PC-9 (cell line): ENCODE results near the gene P2RX7. TPM values are rescaled to one million over a fixed set of nuclear protein-coding genes. Genes with fewer than 3 reads are reported as not detected.

Source experiments
- BruUV-seq: library from RNA; stranded (reverse); fragments of 400-500 nt; replicated peaks from 2 replicates; lab custom pipeline; 2021; lab: Mats Ljungman, UMichigan
- CTCF ChIA-PET: fragments of 300-600 bp; sonication (Branson Sonifier 250); formaldehyde crosslinking; loops from one replicate; lab custom pipeline; 2022; ENCODE audit warnings: antibody characterized with exemption; lab: Charles Lee
- POLR2A ChIA-PET: fragments of 300-600 bp; sonication (Branson Sonifier 250); formaldehyde crosslinking; loops from one replicate; lab custom pipeline; 2022; ENCODE audit warnings: antibody characterized with exemption; ENCODE audit not compliant: unreplicated experiment; lab: Charles Lee
- DNase-seq, 2 experiments: peaks; one replicate each; pipeline versions ENCODE4 v3.0.0 to v3.0.0-alpha.2; 2015 to 2022; ENCODE audit warnings: mixed read lengths in 1 of 2
- H2AFZ ChIP-seq: fragments of 200-600 bp; sonication (generic); 2 replicates; pipeline ENCODE4 v1.8.1; 2017; ENCODE audit warnings: antibody characterized with exemption
- H3F3A ChIP-seq: fragments of 200-600 bp; sonication (generic); 2 replicates; pipeline ENCODE4 v1.8.1; 2017; ENCODE audit warnings: antibody characterized with exemption, mild to moderate bottlenecking, low read depth; ENCODE audit not compliant: insufficient read depth
- H3K27ac ChIP-seq: fragments of 200-600 bp; sonication (generic); 2 replicates; pipeline ENCODE4 v1.6.1; 2016; ENCODE audit warnings: mixed run types
- H3K27me3 ChIP-seq: fragments of 200-600 bp; sonication (generic); 2 replicates; pipeline ENCODE4 v1.6.1; 2016; ENCODE audit warnings: low read depth, mixed run types; ENCODE audit not compliant: insufficient read depth
- H3K36me3 ChIP-seq: fragments of 200-600 bp; sonication (generic); 2 replicates; pipeline ENCODE4 v1.6.1; 2016; ENCODE audit warnings: low read depth, mixed run types
- H3K4me1 ChIP-seq: fragments of 200-600 bp; sonication (generic); replicated peaks from 2 replicates; pipeline ENCODE4 v1.6.1; 2016; ENCODE audit warnings: mixed run types; ENCODE audit not compliant: insufficient read depth
- H3K4me2 ChIP-seq: fragments of 200-600 bp; sonication (generic); 2 replicates; pipeline ENCODE4 v1.6.1; 2017; ENCODE audit warnings: mixed run types
- H3K4me3 ChIP-seq: fragments of 200-600 bp; sonication (generic); 2 replicates; pipeline ENCODE4 v1.6.1; 2016; ENCODE audit warnings: mixed run types
- H3K79me2 ChIP-seq: fragments of 200-600 bp; sonication (generic); 2 replicates; pipeline ENCODE4 v1.6.1; 2017; ENCODE audit warnings: low read depth, mixed run types
- H3K9me2 ChIP-seq: fragments of 200-600 bp; sonication (generic); 2 replicates; pipeline ENCODE4 v1.8.1; 2017; ENCODE audit warnings: mild to moderate bottlenecking; ENCODE audit not compliant: insufficient read depth
- H3K9me3 ChIP-seq: fragments of 200-600 bp; sonication (generic); 2 replicates; pipeline ENCODE4 v1.8.1; 2016; ENCODE audit warnings: low read depth; ENCODE audit not compliant: insufficient read depth
- H4K20me1 ChIP-seq: fragments of 200-600 bp; sonication (generic); 2 replicates; pipeline ENCODE4 v1.8.1; 2017; ENCODE audit not compliant: insufficient read depth
- EZH2 ChIP-seq: fragments of 200-600 bp; sonication (generic); IDR thresholded peaks from 2 replicates; pipeline ENCODE4 v1.8.0; 2017; ENCODE audit warnings: antibody characterized with exemption, low read depth
- intact Hi-C: fragments of 100-400 bp; cut with micrococcal nuclease; formaldehyde crosslinking; loops from one replicate; pipeline ENCODE4 v1.10.0; 2022; ENCODE audit not compliant: unreplicated experiment
- total RNA-seq: library from RNA; stranded (reverse); gene quantifications from 2 replicates; pipeline ENCODE4 v1.2.3, GENCODE V29; 2021
- TF ChIP-seq, protein P1 (sequence below): fragments of 200-600 bp; sonication (generic); conservative IDR thresholded peaks from 2 replicates; pipeline ENCODE4 v1.6.1; 2017; ENCODE audit warnings: mixed run types, antibody characterized with exemption, mild to moderate bottlenecking, moderate library complexity

Gene P2RX7
- total RNA-seq, 1 experiment from 2014 or later, result 3.2 TPM

DNA sequence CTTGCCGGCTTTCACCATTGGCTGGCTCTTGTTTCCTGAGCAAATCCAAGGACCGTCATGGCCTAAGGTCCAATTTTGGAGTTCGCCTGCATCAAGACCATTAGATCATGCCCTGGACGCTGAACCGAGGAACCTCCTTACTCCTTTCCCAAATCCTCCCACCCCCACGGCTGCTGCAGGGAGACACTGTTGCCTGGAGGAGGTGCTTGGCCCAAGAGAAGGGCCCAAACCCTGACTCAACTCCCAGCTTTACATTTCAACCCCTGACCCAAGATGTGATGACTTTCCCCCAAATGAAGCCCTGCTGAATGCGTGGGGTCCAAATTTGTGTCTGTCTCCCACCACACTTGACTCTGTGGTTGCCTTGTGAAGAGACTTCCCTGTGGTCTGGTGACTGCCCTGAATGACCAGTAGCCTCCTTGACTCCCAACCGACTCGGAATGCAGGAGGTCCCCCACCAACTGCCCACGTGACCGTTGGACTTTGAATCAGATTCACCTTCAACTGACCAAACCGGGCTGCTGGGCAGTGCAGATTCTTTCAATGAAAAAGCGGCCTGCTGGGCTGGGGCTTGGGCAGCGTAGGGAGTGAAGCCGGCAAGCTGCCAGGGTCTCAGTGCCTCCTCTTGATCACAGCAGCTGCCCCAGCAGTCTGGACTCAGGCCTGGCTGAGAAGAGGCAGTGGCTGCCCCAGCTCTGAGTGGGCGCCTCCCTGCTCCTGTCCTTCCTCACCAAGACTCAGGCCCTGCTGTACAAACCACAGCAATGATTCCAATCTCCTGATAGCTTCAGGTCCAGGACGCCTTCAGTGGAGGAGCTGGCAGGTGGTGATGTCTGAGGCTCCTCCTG is 46.9 kb upstream of the P2RX7 start:
- H2AFZ ChIP-seq, result no peak overlapping the region
- ChIA-PET POLR2A (no interaction called here), CTCF (no interaction called here)
- no TSS peak for BruUV-seq
- intact Hi-C loops, result no loop called here
- no peak overlapping the region for H3K4me3 ChIP-seq
- H3K27me3 ChIP-seq, result no peaks in the 10 kb centered on the region
- no peak for TF ChIP-seq EZH2
- TF ChIP-seq, protein P1, sequence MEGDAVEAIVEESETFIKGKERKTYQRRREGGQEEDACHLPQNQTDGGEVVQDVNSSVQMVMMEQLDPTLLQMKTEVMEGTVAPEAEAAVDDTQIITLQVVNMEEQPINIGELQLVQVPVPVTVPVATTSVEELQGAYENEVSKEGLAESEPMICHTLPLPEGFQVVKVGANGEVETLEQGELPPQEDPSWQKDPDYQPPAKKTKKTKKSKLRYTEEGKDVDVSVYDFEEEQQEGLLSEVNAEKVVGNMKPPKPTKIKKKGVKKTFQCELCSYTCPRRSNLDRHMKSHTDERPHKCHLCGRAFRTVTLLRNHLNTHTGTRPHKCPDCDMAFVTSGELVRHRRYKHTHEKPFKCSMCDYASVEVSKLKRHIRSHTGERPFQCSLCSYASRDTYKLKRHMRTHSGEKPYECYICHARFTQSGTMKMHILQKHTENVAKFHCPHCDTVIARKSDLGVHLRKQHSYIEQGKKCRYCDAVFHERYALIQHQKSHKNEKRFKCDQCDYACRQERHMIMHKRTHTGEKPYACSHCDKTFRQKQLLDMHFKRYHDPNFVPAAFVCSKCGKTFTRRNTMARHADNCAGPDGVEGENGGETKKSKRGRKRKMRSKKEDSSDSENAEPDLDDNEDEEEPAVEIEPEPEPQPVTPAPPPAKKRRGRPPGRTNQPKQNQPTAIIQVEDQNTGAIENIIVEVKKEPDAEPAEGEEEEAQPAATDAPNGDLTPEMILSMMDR, result no peak
- H3K4me1 ChIP-seq, result no peaks in the 10 kb centered on the region
- no peaks in the 10 kb centered on the region for H3K79me2 ChIP-seq
- no peaks in the 10 kb centered on the region for H4K20me1 ChIP-seq
- no peak overlapping the region for H3K27ac ChIP-seq
- no peaks in the 10 kb centered on the region for H3F3A ChIP-seq
- no peak for DNase-seq
- no peaks in the 10 kb centered on the region for H3K9me2 ChIP-seq
- H3K4me2 ChIP-seq, result no peak overlapping the region
- H3K36me3 ChIP-seq, result no peaks in the 10 kb centered on the region
- H3K9me3 ChIP-seq, result no peaks in the 10 kb centered on the region

DNA sequence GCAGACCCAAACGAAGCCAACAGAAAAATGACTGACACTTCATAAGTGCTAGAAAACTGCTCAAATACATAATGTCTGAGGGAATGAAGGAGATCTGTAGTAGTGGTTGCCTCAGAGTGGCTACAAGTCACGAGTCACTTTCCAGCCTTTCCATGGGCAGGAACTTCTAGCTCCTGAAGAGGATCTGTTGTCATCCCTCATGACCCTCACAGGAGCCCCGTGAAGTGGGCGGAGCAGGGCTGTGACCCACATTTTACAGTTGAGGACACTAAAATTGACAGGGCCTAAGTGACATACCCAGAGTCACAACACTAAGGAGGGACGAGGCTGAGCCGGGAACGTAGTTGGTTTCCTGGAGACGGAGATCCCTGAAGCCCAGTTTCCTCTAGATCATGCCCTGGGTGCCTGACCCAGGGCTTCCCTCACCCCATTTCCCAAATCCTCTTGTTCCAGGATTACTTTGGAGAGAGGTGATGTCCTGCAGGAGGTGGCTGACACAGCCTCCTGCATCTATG is 45.8 kb upstream of the P2RX7 start:
- Histone ChIP-seq H3F3A (no peaks in the 10 kb centered on the region), H2AFZ (no peak overlapping the region), H3K4me2 (no peak overlapping the region), H3K79me2 (no peaks in the 10 kb centered on the region), H3K4me3 (no peak overlapping the region), H4K20me1 (no peaks in the 10 kb centered on the region), H3K9me2 (no peaks in the 10 kb centered on the region), H3K27ac (no peak overlapping the region), H3K4me1 (no peaks in the 10 kb centered on the region), H3K36me3 (no peaks in the 10 kb centered on the region), H3K27me3 (0 out of 2 replicates have a peak, but pooled peaks cover 2% of the 10 kb centered on the region), H3K9me3 (no peaks in the 10 kb centered on the region)
- BruUV-seq, result no TSS peak
- no peak for DNase-seq
- CTCF ChIA-PET, result no interaction called here
- POLR2A ChIA-PET, result no interaction called here
- intact Hi-C loops, result no loop called here
- TF ChIP-seq EZH2, result no peak
- TF ChIP-seq, protein P1, result no peak

DNA sequence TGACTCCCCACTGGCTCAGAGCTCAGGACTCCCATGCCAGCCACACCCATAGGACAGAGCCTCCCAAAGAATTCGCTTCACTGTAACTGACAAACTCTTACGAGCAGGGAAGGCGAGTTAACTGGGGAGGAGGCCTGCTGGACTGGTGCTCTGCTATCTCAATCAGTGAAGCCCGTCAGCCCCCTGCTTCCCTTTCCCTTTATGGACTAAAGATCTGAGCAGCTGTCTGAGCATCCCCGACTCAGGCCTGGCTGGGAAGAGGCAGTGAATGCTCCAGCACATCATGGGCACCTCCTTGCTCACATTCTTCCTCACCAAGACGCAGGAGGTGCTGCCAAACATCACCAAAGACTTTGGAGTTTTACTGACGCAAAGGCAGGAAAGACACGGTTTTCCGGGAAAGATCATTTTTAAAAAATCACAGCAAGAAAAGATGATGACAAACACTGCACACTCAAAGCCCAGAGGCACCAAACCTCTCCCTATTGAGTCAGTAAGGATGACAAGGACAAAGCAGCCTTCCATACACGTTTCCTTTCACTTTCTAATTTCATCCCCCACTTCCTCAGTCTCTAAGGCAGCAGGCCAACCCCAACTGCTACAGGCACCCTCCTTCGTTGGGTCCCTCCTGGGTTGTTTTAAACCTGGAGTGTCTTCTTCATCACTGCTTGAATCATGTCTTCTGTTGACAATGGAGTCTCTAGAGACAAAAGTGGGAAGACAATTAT is 45.0 kb upstream of the P2RX7 start:
- H2AFZ ChIP-seq, result no peak overlapping the region
- no peaks in the 10 kb centered on the region for H3K9me3 ChIP-seq
- 0 out of 2 replicates have a peak, but pooled peaks cover 5% of the 10 kb centered on the region for H3K27me3 ChIP-seq
- DNase-seq, result no peak
- H4K20me1 ChIP-seq, result no peaks in the 10 kb centered on the region
- H3K36me3 ChIP-seq, result no peaks in the 10 kb centered on the region
- H3K79me2 ChIP-seq, result no peaks in the 10 kb centered on the region
- H3K4me2 ChIP-seq, result no peak overlapping the region
- POLR2A ChIA-PET, result no interaction called here
- H3K4me1 ChIP-seq, result no peaks in the 10 kb centered on the region
- no peaks in the 10 kb centered on the region for H3K9me2 ChIP-seq
- H3K4me3 ChIP-seq, result no peak overlapping the region
- no peak overlapping the region for H3K27ac ChIP-seq
- no TSS peak for BruUV-seq
- no peaks in the 10 kb centered on the region for H3F3A ChIP-seq
- no peak for TF ChIP-seq EZH2
- TF ChIP-seq, protein P1, result no peak
- intact Hi-C loops, result no loop called here
- CTCF ChIA-PET, result no interaction called here
